Left ventricle myocardium inferior (tissue), 1 donor: ENCODE data around the gene SMARCC1. TPM values are rescaled to one million over a fixed set of nuclear protein-coding genes. Genes with fewer than 3 reads are reported as not detected.

Experiments used
- DNase-seq: peaks from one replicate; pipeline ENCODE4 v3.0.0-alpha.2; 2020
- H3K27ac ChIP-seq: fragments of 200-600 bp; replicated peaks from 2 replicates; pipeline ENCODE4 v1.8.0; 2021
- H3K27me3 ChIP-seq: fragments of 200-600 bp; 2 replicates; pipeline ENCODE4 v1.8.0; 2021; ENCODE audit warnings: low read depth
- H3K36me3 ChIP-seq: fragments of 200-600 bp; 2 replicates; pipeline ENCODE4 v1.8.0; 2021
- H3K4me1 ChIP-seq: fragments of 200-600 bp; 2 replicates; pipeline ENCODE4 v1.8.0; 2021
- H3K4me3 ChIP-seq: fragments of 200-600 bp; 2 replicates; pipeline ENCODE4 v1.8.0; 2021; ENCODE audit warnings: mild to moderate bottlenecking, moderate library complexity
- H3K9me3 ChIP-seq: fragments of 200-600 bp; replicated peaks from 2 replicates; pipeline ENCODE4 v1.8.0; 2021
- CTCF ChIP-seq: fragments of 200-600 bp; IDR thresholded peaks from 2 replicates; pipeline ENCODE4 v1.8.0; 2021; ENCODE audit warnings: antibody characterized with exemption, mild to moderate bottlenecking, borderline replicate concordance
- intact Hi-C: fragments of 100-400 bp; cut with micrococcal nuclease; formaldehyde crosslinking; loops from one replicate; pipeline ENCODE4 v1.11.0; 2022
- total RNA-seq: library from RNA; stranded (reverse); fragmentation: NEBNext Ultra II Directional; extraction: Animal tissue kit (Norgen Biotek cat#: 25700); gene quantifications from one replicate; pipeline ENCODE4 v1.2.1, GENCODE V29; 2021
- donor health status: DM: no; HTN: yes; CAD: no; lungs with severe emphysema.

Gene SMARCC1
- total RNA-seq, 1 donor from 2014 or later: 22.9 TPM

DNA sequence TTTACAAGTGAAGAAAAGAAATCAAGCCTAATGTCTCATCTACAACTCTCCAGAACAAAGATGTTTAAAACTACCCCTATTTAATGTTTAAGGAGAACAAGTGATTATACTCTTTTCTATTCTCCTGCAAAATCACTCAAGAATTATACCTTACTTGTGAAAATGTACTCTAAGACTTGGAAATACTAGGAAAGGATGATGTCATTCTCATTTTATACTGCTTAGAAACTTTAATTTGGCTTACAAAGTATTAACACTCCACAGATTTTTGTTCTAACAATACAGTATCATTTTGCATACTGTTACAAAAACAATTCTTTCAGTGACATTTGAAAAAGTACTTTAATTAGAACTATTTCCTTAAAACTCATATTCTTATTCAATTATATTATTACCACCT, 89.5 kb downstream of the SMARCC1 start:
- no peak overlapping the region for H3K4me3 ChIP-seq
- peaks cover 88% of the 10 kb centered on the region for H3K36me3 ChIP-seq
- intact Hi-C loops: no loop called here
- no peak overlapping the region for H3K27ac ChIP-seq
- no peaks in the 10 kb centered on the region for H3K4me1 ChIP-seq
- no peak for DNase-seq
- no peaks in the 10 kb centered on the region for H3K27me3 ChIP-seq
- TF ChIP-seq CTCF: no peak
- no peaks in the 10 kb centered on the region for H3K9me3 ChIP-seq

GRCh38 chr3:47688488-47688887, 93.2 kb downstream of the SMARCC1 start:
- peaks cover 88% of the 10 kb centered on the region for H3K36me3 ChIP-seq
- H3K4me3 ChIP-seq: no peak overlapping the region
- DNase-seq: no peak
- H3K9me3 ChIP-seq: no peaks in the 10 kb centered on the region
- TF ChIP-seq CTCF: no peak
- intact Hi-C loops: no loop called here
- H3K4me1 ChIP-seq: no peaks in the 10 kb centered on the region
- no peaks in the 10 kb centered on the region for H3K27me3 ChIP-seq
- H3K27ac ChIP-seq: no peak overlapping the region

DNA sequence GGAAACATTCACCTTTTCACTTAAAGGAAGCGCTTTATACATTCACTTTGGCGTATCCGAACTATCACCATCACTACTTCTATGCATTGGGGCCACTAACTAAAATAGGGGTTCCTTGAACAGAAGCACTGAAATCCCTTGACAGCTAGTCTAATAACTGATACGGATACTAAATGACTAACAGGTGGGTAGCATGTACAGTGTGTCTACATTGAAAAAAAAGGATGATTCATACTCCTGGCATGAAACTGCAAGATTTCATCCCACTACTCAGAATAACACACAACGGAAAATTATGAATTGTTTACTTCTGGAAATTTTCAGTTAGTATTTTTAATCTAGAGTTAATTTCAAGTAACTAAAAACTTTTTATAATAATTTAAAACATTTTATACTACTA, 96.7 kb downstream of the SMARCC1 start:
- peaks cover 66% of the 10 kb centered on the region for H3K36me3 ChIP-seq
- no peak overlapping the region for H3K4me3 ChIP-seq
- no peaks in the 10 kb centered on the region for H3K4me1 ChIP-seq
- no peaks in the 10 kb centered on the region for H3K9me3 ChIP-seq
- no peak overlapping the region for H3K27ac ChIP-seq
- no peaks in the 10 kb centered on the region for H3K27me3 ChIP-seq
- intact Hi-C loops: no loop called here
- TF ChIP-seq CTCF: no peak
- no peak for DNase-seq

DNA sequence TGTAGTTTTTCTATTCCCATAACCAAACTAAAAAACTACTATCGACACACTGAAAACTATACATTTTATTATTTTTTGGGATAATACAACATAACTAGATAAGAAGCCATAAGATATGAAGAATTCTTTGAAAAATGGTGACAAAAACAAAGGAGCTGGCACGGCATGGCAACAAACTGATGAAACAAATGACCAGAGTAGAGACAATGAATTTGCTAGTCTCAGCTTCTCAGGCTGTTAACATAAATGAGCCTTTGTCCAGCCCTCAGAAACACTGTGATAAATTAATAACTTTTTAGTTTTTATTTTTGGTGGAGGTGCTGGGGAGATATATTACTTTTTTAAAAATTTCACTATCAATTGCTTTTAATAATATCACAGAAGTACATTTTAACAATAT, 100.7 kb downstream of the SMARCC1 start:
- H3K27me3 ChIP-seq: no peaks in the 10 kb centered on the region
- DNase-seq: no peak
- TF ChIP-seq CTCF: no peak
- no peaks in the 10 kb centered on the region for H3K4me1 ChIP-seq
- no peaks in the 10 kb centered on the region for H3K9me3 ChIP-seq
- no peak overlapping the region for H3K27ac ChIP-seq
- intact Hi-C loops: no loop called here
- peaks cover 70% of the 10 kb centered on the region for H3K36me3 ChIP-seq
- no peak overlapping the region for H3K4me3 ChIP-seq

- H3K27ac ChIP-seq: peak overlapping the region; percentile 14
- H3K36me3 ChIP-seq: peaks cover 74% of the 10 kb centered on the region
- no peaks in the 10 kb centered on the region for H3K27me3 ChIP-seq
- TF ChIP-seq CTCF: no peak
- H3K4me1 ChIP-seq: no peaks in the 10 kb centered on the region
- no peak for DNase-seq
- H3K9me3 ChIP-seq: no peaks in the 10 kb centered on the region
- no peak overlapping the region for H3K4me3 ChIP-seq
- intact Hi-C loops: no loop called here
Observed at GRCh38 chr3:47678446-47679338, 103.0 kb downstream of the SMARCC1 start.
